HG03565 (cell line): ENCODE measurements around the gene LMX1B.

ENCODE experiments used
- ATAC-seq: cut with Tn5 transposase; IDR thresholded peaks from one replicate; pipeline ENCODE4 v1.9.1; 2021; ENCODE audit warnings: mild to moderate bottlenecking, moderate library complexity; ENCODE audit not compliant: unreplicated experiment

LMX1B gene

DNA sequence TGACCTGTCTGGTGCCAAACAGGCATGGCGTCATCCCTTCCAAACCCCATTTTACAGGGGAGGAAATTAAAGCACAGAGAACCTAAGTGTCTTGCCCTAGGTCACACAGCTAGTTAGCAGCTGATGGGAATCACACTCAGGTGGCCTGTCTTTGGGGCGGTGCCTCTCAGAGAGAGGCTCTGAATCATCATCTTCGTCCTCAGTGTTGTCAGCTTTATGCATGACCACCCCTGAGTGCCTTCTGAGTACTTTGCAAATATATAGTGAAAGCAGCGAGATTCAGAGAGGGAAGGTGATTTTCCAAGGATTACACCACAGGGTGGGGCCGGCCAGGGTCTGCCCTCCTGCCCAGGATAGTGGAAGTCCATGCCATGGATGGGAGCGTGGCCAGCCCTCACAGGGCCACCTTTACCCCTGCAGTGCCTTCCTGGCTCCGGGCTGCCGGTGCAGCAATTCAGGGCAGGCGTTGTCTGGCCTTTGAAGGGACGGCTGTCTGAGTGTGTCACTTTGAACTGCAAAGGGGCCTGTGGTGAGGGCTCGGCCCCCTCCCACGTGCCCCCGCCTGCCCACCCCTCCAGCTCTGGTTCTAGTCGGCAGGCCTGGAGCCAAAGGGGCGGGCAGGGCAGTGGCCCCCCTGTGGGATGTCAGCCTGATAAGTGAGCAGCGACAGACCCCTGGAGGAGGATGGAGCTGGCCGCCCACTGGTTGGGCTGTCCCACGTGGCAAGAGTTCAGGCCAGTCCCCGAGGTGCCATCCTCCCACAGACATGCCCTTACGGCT, 16.9 kb downstream of the LMX1B start:
- no peak for ATAC-seq

DNA sequence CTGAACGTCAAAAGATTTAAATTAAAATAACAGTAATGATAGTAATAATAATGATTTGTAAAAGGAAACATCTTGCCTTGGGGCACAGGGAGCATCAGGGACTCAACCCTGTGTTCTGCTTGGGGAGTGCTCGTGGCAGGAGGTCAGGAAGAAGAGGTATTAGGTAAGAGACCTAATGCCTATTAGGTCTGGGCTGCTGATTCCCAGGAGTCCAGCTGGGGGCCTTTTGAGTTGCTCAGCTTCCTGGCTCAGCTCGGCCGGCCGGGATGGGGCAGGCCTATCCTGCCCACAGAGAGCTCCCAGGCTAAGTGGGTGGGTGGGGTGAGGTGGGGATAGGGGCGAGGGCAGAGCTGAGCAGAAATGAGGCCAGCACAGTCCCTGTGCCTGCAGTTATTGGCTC, 17.5 kb downstream of the LMX1B start:
- ATAC-seq, result no peak

DNA sequence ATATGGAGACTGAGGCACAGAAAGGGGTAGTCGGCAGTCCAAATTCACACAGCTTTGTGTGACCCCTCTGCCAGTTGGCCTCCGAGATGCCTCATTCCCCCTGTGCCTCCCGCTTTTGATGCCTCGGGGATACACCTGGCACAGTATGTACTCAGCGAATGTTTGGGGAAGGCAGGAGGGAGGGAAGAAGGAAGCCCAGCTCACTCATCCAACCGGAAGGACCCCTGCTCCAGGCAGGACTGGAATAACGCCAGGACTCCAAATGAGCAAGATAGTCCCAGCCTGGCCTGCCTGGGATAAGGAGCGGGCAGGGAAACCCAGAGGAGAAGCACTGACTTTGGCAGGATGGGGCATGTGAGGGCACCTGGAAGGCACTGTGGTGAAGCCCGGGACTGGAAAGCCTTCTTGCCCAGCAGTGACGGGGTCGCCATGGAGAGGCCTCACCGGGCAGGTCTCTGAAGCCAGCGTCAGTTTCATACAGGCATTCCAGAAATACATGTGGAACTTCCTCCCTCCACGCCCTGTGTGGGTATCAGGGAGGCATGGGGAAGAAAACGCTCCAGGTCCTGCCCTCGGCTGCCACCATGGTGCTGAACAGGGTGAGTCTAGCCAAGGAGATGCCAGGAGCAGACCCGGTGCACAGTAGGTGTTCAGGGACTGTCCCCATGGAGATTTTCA, 20.3 kb downstream of the LMX1B start:
- ATAC-seq, result no peak

DNA sequence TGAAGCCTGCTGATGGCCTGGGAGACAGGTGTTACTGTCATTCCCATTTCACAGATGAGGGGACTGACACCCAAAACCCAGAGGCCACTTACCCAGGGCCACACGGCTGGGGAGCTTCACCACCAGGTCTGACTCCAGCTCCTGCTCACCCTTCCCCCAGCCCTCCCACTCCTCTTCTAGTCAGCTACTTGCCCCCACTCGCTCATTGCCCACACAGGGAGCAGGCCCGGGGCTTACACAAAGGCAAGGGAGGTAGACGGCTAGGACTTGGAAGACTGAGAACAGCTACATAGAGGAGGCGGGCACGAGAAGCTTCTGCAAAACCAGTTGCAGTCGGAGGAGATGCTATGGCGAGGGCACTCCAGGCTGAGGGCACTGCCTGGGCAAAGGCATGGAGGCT, 21.3 kb downstream of the LMX1B start:
- ATAC-seq, result no peak

DNA sequence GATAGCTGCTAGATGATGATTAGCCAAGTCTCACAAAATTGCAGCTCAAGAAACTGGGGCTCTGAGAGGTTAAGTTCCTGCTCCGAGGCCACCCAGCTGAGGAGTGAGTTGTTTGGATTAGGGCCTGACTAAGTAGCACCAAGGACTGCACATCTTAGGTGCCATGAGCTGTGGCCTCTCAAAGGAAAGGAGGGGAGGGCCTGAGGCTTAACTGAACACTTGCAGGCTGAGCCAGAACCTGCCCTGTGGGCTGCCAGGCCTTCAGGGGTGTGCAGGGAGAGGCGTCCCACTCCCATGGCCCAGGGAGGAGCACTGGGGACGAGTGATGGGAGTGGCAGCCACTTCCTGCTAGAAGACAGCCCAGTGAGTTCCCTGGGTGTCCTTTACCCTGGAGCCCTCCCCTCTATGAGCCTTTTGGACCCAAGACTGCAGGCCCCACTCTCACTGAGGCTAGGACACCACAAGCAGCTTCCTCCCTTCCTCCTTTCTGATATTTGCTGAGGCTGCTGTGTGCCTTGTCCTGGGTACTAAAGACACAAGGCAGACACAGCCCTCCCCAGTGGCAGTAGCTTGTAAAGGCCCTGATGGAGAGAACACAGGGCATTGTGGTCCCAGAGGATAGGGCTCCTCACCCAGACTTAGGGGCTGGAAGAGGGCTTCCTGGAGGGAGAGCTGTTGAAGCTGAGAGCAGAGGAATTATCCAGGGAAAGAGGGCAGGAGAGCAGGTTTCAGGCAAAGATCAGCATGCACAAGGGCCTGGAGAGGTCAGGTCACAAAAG, 22.1 kb downstream of the LMX1B start:
- ATAC-seq, result no peak

DNA sequence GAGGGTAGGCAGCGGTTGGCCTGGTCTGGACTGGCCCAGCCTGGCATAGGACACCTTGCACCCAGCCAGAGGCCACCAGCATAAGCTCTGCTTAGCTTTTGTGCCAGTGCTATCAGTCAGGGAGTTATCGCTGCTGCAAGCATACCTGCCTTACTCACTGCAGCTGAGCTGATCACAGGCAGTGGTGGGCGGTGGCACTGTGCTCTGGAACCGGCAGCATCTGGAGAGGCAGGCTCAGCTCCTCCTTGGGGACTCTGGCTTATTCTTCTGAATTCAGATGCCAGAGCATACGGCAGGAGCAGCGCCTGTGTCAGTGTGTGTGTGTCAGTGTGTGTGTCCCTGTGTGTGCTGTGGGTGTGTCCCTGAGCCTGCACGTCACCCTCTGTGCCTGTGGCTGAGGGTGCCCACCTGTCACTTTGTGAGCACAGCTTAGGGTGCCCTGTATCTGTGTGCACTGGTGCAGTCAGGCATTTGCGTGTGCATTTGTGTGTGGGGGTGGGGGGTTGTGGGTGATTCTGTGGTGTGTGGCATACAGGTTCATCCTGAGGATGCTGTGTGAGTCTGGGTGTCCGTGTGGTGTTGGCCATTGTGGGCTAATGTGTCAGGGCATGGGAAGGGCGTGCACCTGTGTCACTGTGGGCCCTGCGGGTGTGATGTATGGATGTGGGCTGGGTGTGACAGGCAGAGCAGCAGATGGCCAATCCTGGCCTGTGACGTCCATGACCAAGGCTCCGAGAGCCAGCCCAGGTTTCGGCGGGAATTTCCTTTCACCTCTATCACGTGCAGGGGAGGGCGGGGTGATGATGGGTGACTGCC, 23.5 kb downstream of the LMX1B start:
- no peak for ATAC-seq

DNA sequence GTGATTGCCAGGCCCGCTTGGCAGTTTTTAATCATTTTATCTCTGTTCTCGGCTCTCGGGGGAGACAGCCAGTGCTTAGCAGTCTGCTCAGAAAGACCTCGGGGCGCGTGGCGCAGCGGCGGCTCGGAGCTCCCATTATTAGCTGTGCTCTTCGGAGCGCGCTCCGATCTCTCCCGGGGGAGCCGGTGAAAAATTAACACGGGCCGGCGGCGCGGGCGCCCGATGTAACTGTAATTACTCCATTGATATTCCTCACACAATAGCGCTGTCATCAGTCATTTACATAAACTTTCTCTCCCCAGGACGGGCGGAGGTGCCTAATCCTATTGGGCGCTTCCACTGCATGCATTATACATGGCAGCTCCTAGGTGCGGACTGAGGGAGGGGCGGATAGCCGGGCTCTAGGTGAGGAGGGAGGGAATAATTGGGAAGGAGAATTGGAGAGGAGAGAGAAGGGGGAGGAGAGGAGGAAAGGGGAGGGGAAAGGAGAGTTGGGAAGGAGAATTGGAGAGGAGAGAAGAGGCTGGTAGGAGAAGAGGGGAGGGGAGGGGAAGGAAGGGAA, 24.9 kb downstream of the LMX1B start:
- ATAC-seq, result no peak

DNA sequence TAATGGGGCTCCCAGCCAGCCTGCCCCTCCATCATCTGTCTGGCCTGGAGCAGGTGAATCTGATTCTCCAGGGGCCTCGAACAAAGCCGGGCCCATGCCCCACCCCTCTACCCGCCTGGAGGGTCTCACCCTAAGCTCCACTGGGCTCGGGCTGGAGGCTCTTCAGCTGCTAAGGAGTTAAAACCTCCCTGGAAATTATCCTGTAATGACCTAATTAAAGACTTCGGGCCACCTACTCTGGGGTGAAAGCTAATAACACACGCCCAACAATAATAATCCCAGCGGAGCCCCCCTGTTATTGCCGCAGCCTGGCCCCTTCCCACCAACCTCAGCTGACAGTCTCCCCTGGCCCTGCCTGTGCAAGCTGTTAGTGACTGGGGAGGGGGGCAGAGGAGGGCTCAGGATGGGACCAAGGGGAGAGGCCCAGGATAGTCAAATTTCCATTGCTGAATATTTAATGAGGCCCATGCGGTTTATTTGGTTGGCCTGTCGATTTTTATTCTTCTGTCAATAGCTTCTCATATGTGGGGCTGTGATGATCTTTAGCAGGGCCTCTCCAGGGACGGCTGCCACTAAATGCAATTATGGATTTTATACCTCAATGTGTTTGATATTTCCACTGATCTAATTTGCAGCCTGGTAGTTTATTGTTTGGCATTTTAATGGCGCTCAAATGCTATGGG, 25.7 kb downstream of the LMX1B start:
- no peak for ATAC-seq

DNA sequence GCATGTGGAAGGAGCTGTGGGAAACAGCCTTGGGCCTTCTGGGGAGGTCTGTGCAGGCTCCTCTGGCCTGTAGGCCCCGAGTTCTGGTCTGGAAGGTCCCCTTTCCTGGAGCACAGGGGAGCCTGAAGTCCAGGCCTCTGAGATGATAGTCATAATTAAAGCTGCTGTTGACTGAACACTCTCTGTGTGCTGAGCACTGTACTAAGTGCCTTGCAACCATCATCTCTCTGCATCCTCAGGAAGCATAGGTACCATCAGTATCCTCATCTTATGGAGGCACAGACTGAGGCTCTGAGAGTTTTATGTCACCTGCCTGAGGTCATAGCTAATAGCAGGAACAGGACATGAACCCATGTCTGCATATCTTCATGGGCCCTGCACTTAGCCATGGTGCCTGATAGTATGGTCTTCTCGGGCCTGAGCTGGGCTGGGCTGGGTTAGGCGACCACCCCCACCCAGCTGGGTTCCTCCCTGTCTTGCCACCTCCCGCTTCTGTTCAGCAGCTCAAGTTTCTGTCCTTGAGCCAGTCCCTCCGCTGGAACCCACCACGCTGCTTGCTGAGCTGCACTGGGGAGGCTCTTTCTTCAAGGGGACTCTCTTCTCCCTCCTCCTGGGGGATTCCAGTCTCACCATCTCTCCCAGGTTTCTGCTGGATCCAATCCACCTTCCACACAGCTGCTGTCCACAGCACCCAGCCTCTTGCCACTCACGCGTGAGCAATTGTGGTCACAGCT, 27.6 kb downstream of the LMX1B start:
- no peak for ATAC-seq

DNA sequence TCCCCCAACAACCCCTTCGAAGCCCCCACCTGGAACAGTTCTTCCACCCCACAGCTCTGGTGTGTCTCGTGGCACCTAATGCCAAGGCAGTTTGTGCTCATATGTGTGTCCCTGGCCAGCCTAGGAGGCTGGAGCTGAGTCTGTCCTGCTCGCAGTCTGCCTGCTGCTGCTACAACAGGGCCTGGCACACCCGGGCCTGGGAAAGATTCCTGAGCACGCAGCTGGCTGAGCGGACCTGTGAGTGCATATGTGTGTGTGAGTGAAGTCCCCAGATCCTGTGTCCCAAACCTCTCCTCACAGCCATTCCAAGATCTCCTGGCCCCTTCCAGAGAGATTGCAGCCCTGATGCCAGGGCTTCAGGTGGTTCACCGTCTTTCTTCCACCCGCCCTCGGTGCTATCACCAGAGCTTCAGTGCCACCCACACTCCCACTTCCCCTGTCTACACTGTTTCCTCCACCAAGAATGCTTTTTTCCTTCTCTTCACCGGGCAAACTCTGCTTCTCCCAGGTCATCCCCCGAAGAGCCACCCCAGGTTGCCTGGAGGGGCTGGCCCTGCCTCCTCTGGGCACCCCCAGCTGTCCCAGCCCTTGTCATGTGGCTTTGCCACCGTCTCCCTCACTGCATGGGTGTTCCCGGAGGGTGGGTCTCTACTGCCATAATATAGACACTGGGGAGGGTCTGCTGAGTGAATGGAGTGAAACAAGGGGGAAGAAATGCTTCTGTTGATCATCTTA, 28.4 kb downstream of the LMX1B start:
- ATAC-seq, result no peak

DNA sequence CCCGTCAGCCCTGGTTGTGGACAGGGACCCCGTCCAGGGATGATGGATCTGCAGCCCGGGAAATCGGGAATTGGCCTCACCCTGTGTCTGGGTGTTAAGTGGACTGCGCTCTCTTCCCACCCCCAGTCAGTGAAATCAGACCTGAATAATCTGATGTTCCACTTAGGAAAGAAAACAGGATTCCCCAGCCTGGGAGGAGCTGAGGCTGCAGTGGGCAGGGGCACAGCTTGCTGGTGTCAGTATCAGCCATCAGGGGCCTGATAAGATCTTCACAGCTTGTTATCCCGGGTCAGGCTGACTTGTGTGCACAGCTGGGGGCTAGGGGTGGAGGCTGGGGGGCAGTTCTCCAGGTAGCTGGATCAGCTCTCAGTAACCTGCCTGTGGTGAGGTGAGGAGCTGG, 29.1 kb downstream of the LMX1B start:
- no peak for ATAC-seq

DNA sequence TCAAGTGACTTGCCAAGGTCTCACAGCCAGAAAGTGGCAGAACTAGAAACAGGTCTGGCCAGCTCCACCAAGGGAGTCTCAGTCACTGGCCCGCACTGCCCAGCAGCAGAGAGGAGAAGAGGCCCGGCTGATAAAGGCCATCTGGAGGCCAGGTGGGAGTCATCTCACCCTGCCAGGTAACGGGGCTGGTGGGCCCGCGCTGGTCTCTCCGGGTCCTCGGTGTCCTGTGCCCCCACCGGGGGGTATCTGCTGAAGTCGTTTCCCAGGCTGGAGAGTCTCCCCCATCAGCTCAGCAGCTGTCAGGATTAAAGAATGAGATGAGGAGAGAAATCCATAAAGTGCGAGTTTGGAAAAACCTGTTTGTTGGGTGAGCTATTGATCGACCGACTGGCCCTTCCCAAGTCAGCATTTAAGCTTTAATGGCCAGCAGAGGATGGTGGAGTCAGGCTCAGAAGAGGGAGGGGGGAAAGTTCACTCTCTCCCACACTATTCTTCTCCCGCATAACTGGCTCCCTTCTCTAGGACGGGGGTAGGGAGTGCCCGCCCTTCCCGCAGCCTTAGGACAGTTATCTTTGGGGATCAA, 30.3 kb downstream of the LMX1B start:
- ATAC-seq, result no peak

DNA sequence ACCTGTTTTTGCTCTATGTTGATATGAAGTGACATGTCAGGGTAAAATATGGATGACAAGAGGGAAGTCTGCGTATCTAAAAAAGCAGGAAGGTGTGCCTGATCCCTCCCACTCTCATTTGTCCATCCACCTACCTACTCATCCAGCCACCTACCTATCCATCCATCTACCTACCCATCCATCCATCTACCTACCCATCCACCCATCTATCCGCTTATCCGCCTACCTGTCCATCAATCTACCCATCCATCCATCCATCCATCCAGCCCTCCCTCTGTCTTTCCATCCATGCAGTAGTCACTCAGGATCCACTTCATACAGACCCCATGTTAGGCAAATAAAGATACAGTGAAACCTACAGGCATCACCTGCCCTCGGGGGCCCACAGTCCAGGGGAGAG, 32.4 kb downstream of the LMX1B start:
- no peak for ATAC-seq

DNA sequence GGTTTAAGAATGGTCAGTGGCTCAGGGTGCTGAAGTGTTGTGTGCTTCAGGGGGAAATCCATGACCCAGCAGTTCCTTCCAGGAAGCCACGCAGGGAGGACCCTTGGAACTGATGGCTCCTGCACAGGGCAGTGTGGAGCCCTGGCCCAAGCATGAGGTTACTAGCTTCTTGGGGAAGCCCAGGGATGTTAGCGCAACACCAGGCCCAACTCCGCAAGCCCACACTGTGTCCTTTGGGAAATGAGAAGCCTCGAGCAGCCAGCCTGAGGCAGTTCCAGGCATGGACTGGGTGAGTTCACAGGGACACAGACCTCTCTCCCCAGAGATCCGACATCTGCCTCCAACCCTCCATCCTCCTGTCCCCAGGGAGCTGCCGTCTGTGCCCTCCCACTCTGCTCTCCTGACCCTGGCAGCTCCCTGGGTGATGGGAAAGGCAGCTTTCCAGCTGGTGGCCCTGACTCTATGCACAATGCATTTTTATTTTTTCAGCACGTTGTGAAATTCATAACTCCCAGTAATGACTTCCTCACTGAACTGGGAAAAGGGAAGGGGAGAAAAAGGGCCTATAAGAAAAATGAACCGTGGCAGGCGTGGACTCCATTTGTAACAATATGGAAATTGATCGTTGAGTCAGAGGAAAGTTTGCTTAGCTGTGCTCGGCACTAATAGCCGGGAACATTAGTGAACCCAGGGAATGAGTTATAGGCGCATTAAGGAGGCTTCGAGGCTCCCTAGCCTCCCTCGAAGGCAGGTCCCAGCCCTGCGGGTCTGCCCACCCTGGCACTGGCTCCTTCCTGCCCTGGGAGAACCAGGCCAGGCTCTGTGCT, 34.1 kb downstream of the LMX1B start:
- ATAC-seq, result no peak

DNA sequence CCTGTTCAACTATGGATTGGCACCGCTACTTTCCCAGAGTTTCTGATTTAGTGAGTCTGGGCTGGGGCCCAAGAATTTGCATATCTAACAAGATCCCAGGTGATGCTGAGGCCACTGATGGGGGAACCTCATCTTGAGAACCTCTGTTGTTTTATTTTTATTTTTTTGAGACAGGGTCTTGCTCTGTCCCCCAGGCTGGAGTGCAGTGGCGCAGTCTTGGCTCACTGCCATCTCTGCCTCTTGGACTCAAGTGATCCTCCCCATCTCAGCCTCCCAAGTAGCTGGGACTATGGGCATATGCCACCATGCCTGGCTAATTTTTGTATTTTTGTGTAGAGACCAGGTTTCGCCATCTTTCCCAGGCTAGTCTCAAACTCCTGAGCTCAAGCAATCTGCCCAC, 35.7 kb downstream of the LMX1B start:
- no peak for ATAC-seq

DNA sequence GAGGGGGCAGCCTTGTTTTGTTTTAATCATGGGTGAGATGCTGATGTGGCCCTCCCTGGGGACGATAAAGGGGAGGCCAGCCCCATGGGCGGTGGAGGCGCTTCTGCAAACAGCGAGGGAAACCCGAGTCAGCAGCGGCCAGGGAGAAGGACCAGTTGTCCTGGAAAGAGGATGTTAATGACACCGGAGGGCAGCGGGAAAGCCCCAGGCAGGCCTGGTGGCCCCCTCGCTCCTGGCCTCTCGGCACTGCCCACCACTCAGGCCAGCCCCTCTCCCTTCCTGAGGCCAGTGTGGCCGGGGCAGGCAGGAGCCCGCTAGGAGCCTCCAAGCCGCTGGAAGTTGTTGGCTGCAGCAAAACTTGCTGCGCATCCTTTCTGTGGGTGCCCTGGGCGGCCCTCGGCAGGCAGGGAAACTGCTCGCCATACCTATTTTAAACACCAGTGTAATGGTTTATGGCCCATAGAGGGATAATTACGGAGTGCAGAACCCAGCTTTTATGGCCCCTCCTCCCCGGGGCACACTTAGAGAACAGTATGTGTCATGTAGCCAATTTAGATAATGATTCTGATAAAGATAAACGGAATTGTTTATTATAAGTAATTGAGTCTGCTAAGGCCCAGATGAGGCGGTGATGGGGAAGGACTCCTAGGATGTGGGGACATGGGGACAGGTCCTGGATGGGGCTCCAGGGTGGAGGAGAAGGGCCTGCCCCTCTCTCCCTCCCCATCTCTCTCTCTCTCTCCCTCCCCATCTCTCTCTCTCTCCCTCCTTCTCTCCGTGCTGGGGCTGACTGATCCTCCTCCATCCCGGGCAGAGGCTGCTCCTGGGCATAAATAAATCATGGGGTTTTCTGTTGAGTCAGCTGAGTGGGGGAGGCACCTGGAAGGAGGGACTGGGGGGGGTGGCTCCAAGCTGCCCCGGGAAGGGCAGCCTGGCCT, 36.9 kb downstream of the LMX1B start:
- ATAC-seq, result no peak
